Activated naive CD8-positive, alpha-beta T cell treated with anti-CD3 and anti-CD28 coated beads, Interleukin-2, amount 10 ng/mL, durations not matched to agents 7 days and 5 days (primary cell): ENCODE data around the gene CAPRIN2. TPM values are rescaled to one million over a fixed set of nuclear protein-coding genes. Genes with fewer than 3 reads are reported as not detected.

Experiments
- ATAC-seq: fragments of 150-1000 bp; cut with Tn5 transposase; one replicate; pipeline ENCODE4 v1.10.0; 2021; ENCODE audit warnings: low read depth, moderate library complexity
- POLR2A ChIA-PET: fragments of 350-600 bp; sonication (Branson Sonifier 250); formaldehyde crosslinking; loops from one replicate; lab custom pipeline; 2021; ENCODE audit warnings: antibody characterized with exemption; lab: Charles Lee
- DNase-seq: peaks from one replicate; pipeline ENCODE4 v3.0.0; 2021
- H3K27ac Mint-ChIP-seq: one replicate; pipeline ENCODE4 v1.8.0; 2022; ENCODE audit warnings: mild to moderate bottlenecking, mixed read lengths
- H3K27me3 Mint-ChIP-seq: one replicate; pipeline ENCODE4 v1.8.0; 2022; ENCODE audit warnings: mild to moderate bottlenecking, moderate library complexity, mixed read lengths
- H3K36me3 Mint-ChIP-seq: one replicate; pipeline ENCODE4 v1.8.0; 2021; ENCODE audit warnings: mild to moderate bottlenecking, mixed read lengths
- H3K4me1 Mint-ChIP-seq: one replicate; pipeline ENCODE4 v1.8.0; 2021; ENCODE audit warnings: mixed read lengths
- H3K4me3 Mint-ChIP-seq: one replicate; pipeline ENCODE4 v1.8.0; 2022; ENCODE audit warnings: mild to moderate bottlenecking, moderate library complexity, mixed read lengths
- H3K9me3 Mint-ChIP-seq: one replicate; pipeline ENCODE4 v1.8.0; 2021; ENCODE audit warnings: mixed read lengths
- total RNA-seq, 2 experiments: library from RNA; stranded (reverse); gene quantifications; one replicate each; pipeline ENCODE4 v1.2.3, GENCODE V29; 2021

The CAPRIN2 gene
- 10 to 100 TPM; 25.5 to 27.7 TPM for total RNA-seq

GRCh38 chr12:30754750-30755394, at the start of gene CAPRIN2:
CAPRIN2 (minus strand) TSS chr12:30754951; CDS start chr12:30753520, 1,431 bp downstream.
- H3K9me3 Mint-ChIP-seq = no peaks in the 10 kb centered on the region
- peak within 1 kb of the TSS; percentile 66 for H3K27ac Mint-ChIP-seq
- peaks cover 18% of the 10 kb centered on the region for H3K4me1 Mint-ChIP-seq
- POLR2A ChIA-PET = interaction anchor here (0.7 to 1.2 kb wide), 4 partner anchors 40 to 84 kb away, joined by 3 to 8 read pairs (median 6); partner anchors contain the start of gene IPO8
- ATAC-seq (peak; percentile 93), DNase-seq (peak; percentile 97)
- peaks cover 4% of the 10 kb centered on the region for H3K27me3 Mint-ChIP-seq
- H3K4me3 Mint-ChIP-seq = peak within 1 kb of the TSS; percentile 87
- H3K36me3 Mint-ChIP-seq = no peaks in the 10 kb centered on the region

GRCh38 chr12:30797689-30798088, 42.9 kb upstream of the CAPRIN2 start:
- no peak for DNase-seq
- POLR2A ChIA-PET = no interaction called here

GRCh38 chr12:30796891-30797371, 42.2 kb upstream of the CAPRIN2 start:
- POLR2A ChIA-PET = interaction anchor here (1.1 kb wide), 1 partner anchor 42 kb away, joined by 7 read pairs; the partner anchor contains the start of gene CAPRIN2
- no peaks in the 10 kb centered on the region for H3K9me3 Mint-ChIP-seq
- peak overlapping the region; percentile 87 for H3K4me3 Mint-ChIP-seq
- peaks cover 39% of the 10 kb centered on the region for H3K27me3 Mint-ChIP-seq
- peaks cover 12% of the 10 kb centered on the region for H3K4me1 Mint-ChIP-seq
- no peak for ATAC-seq
- no peak for DNase-seq
- H3K27ac Mint-ChIP-seq = peak overlapping the region; percentile 25
- H3K36me3 Mint-ChIP-seq = peaks cover 2% of the 10 kb centered on the region

More at GRCh38 chr12:30797689-30798088, 42.9 kb upstream of the CAPRIN2 start:
- no peak overlapping the region for H3K27ac Mint-ChIP-seq
- peaks cover 2% of the 10 kb centered on the region for H3K36me3 Mint-ChIP-seq
- peaks cover 12% of the 10 kb centered on the region for H3K4me1 Mint-ChIP-seq
- H3K4me3 Mint-ChIP-seq = peak overlapping the region; percentile 37
- H3K27me3 Mint-ChIP-seq = peaks cover 39% of the 10 kb centered on the region
- no peak for ATAC-seq
- H3K9me3 Mint-ChIP-seq = no peaks in the 10 kb centered on the region

- ATAC-seq (no peak), DNase-seq (no peak)
- Mint-ChIP-seq H3K4me1 (peaks cover 12% of the 10 kb centered on the region), H3K36me3 (peaks cover 2% of the 10 kb centered on the region), H3K27me3 (peaks cover 42% of the 10 kb centered on the region), H3K27ac (no peak overlapping the region), H3K9me3 (no peaks in the 10 kb centered on the region), H3K4me3 (peak overlapping the region; percentile 87)
- POLR2A ChIA-PET = interaction anchor here (1.0 to 1.1 kb wide), 3 partner anchors 41 to 101 kb away, joined by 4 to 7 read pairs (median 5); partner anchors contain the start of genes CAPRIN2 and IPO8
These were observed 41.6 kb upstream of the CAPRIN2 start for GRCh38 chr12:30796313-30796780.

- POLR2A ChIA-PET = interaction anchor here (1.0 to 1.2 kb wide), 4 partner anchors 41 to 101 kb away, joined by 4 to 7 read pairs (median 6); partner anchors contain the start of genes CAPRIN2 and IPO8
- Mint-ChIP-seq H3K4me3 (peak overlapping the region; percentile 87), H3K4me1 (peaks cover 12% of the 10 kb centered on the region), H3K27me3 (peaks cover 43% of the 10 kb centered on the region), H3K9me3 (no peaks in the 10 kb centered on the region), H3K36me3 (peaks cover 2% of the 10 kb centered on the region), H3K27ac (peak overlapping the region; percentile 77)
- DNase-seq (peak; percentile 81), ATAC-seq (peak; percentile 91)
These were observed 40.9 kb upstream of the CAPRIN2 start for GRCh38 chr12:30795410-30796312.

GRCh38 chr12:30794591-30795409, 40.0 kb upstream of the CAPRIN2 start:
- H3K36me3 Mint-ChIP-seq = peaks cover 2% of the 10 kb centered on the region
- peak overlapping the region; percentile 87 for H3K4me3 Mint-ChIP-seq
- ATAC-seq (peak; percentile 34), DNase-seq (no peak)
- H3K9me3 Mint-ChIP-seq = no peaks in the 10 kb centered on the region
- peaks cover 49% of the 10 kb centered on the region for H3K27me3 Mint-ChIP-seq
- H3K4me1 Mint-ChIP-seq = peaks cover 12% of the 10 kb centered on the region
- H3K27ac Mint-ChIP-seq = peak overlapping the region; percentile 43
- POLR2A ChIA-PET = interaction anchor here (1.2 kb wide), 1 partner anchor 40 kb away, joined by 6 read pairs; the partner anchor contains the start of gene CAPRIN2

- no peak for DNase-seq
- no peak overlapping the region for H3K27ac Mint-ChIP-seq
- ATAC-seq = no peak
- peaks cover 12% of the 10 kb centered on the region for H3K4me1 Mint-ChIP-seq
- POLR2A ChIA-PET = no interaction called here
- H3K9me3 Mint-ChIP-seq = no peaks in the 10 kb centered on the region
- H3K36me3 Mint-ChIP-seq = peaks cover 2% of the 10 kb centered on the region
- H3K4me3 Mint-ChIP-seq = no peak overlapping the region
- H3K27me3 Mint-ChIP-seq = peaks cover 44% of the 10 kb centered on the region
These were observed 39.3 kb upstream of the CAPRIN2 start for GRCh38 chr12:30794020-30794419.

GRCh38 chr12:30792648-30793499, 38.1 kb upstream of the CAPRIN2 start:
- H3K9me3 Mint-ChIP-seq = no peaks in the 10 kb centered on the region
- peaks cover 38% of the 10 kb centered on the region for H3K27me3 Mint-ChIP-seq
- H3K27ac Mint-ChIP-seq = no peak overlapping the region
- POLR2A ChIA-PET = interaction anchor here (1.2 kb wide), 1 partner anchor 97 kb away, joined by 3 read pairs; the partner anchor contains the start of gene IPO8
- peaks cover 2% of the 10 kb centered on the region for H3K36me3 Mint-ChIP-seq
- H3K4me3 Mint-ChIP-seq = no peak overlapping the region
- ATAC-seq (no peak), DNase-seq (no peak)
- peaks cover 12% of the 10 kb centered on the region for H3K4me1 Mint-ChIP-seq

GRCh38 chr12:30792085-30792484, 37.3 kb upstream of the CAPRIN2 start:
- Mint-ChIP-seq H3K27ac (no peak overlapping the region), H3K4me3 (no peak overlapping the region), H3K27me3 (peaks cover 31% of the 10 kb centered on the region), H3K4me1 (peaks cover 10% of the 10 kb centered on the region), H3K36me3 (peaks cover 2% of the 10 kb centered on the region), H3K9me3 (no peaks in the 10 kb centered on the region)
- ATAC-seq (no peak), DNase-seq (no peak)
- POLR2A ChIA-PET = interaction anchor here (1.2 kb wide), 1 partner anchor 96 kb away, joined by 3 read pairs; the partner anchor contains the start of gene IPO8

GRCh38 chr12:30788754-30789153, 34.0 kb upstream of the CAPRIN2 start:
- POLR2A ChIA-PET = no interaction called here
- Mint-ChIP-seq H3K36me3 (no peaks in the 10 kb centered on the region), H3K27me3 (peaks cover 33% of the 10 kb centered on the region), H3K4me3 (no peak overlapping the region), H3K9me3 (peaks cover 2% of the 10 kb centered on the region), H3K27ac (no peak overlapping the region), H3K4me1 (no peaks in the 10 kb centered on the region)
- no peak for ATAC-seq
- no peak for DNase-seq

GRCh38 chr12:30785630-30786029, 30.9 kb upstream of the CAPRIN2 start:
- peaks cover 40% of the 10 kb centered on the region for H3K27me3 Mint-ChIP-seq
- POLR2A ChIA-PET = interaction anchor here (0.5 kb wide), 1 partner anchor 90 kb away, joined by 4 read pairs; no protein-coding TSS in a partner anchor
- H3K36me3 Mint-ChIP-seq = no peaks in the 10 kb centered on the region
- H3K4me3 Mint-ChIP-seq = no peak overlapping the region
- ATAC-seq (no peak), DNase-seq (no peak)
- H3K4me1 Mint-ChIP-seq = no peaks in the 10 kb centered on the region
- no peak overlapping the region for H3K27ac Mint-ChIP-seq
- peaks cover 2% of the 10 kb centered on the region for H3K9me3 Mint-ChIP-seq
